Measurements from ENCODE around the gene SF3B5. TPM values are rescaled to one million over a fixed set of nuclear protein-coding genes. Genes with fewer than 3 reads are reported as not detected.

SF3B5 gene
- total and polyA plus RNA-seq, 4 donors = 36.9 to 140 (median 125) TPM

DNA sequence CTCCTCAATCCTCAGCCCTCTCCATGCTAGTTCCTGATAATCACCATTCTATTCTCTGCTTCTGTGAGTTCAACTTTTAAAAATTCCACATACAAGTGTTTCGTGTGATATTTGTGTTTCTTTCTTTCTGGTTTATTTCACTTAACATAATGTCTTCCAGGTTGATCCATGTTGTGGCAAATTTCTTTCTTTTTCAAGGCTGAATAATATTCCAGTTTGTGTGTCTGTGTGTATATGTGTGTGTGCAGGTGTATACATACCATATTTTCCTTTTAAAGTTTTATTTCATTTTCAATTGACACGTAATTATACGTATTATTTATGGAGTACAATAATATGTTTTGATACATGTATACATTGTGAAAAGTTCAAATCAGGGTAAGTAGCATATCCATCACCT, 19.8 kb upstream of the SF3B5 start:
- no peaks in the 10 kb centered on the region for H3K36me3 ChIP-seq (ENCODE audit: control insufficient read depth, insufficient read depth, low read length)
- H3K27ac ChIP-seq (ENCODE audit: low read depth, low read length) = no peak overlapping the region
- H3K9me3 ChIP-seq (ENCODE audit: control insufficient read depth, insufficient read depth, low read length) = no peaks in the 10 kb centered on the region
- WGBS (ENCODE audit: insufficient coverage) = no CpG with 5 or more reads among the region's 3 CpGs
- no peaks in the 10 kb centered on the region for H3K4me1 ChIP-seq (ENCODE audit: control insufficient read depth, insufficient read depth, low read length)
- H3K27me3 ChIP-seq (ENCODE audit: control insufficient read depth, insufficient read depth, low read length) = no peaks in the 10 kb centered on the region
- no peak overlapping the region for H3K4me3 ChIP-seq (ENCODE audit: low read depth, low read length)
- no peak for DNase-seq (ENCODE audit: low read depth in 4 of 6, low spot score in 6 of 6)

- no peak overlapping the region for H3K4me3 ChIP-seq (ENCODE audit: low read depth, low read length)
These were observed 18.0 kb upstream of the SF3B5 start for GRCh38 chr6:144113366-144113765.

DNA sequence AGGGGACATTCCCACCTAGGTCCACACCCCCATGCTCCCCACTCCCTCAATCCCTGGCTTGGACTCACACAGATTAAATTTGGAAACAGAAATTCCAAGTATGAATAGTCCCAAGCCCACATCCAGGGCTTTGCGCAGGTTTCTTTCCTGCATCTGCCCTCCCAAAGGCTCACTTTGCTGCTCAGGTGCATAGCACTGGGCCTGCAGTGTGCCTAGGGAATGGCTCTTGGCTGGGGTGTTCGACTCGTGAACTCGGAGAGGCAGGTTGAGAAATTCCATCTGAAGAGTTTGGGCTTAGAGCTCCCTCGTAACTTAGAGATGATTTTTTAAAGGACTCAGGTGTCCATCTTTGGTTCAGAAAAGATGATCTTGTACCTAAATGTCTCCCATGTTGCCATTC, 14.8 kb upstream of the SF3B5 start:
- H3K27me3 ChIP-seq (ENCODE audit: control insufficient read depth, insufficient read depth, low read length) = no peaks in the 10 kb centered on the region
- DNase-seq (ENCODE audit: low read depth in 4 of 6, low spot score in 6 of 6) = no peak
- H3K27ac ChIP-seq (ENCODE audit: low read depth, low read length) = no peak overlapping the region
- no peaks in the 10 kb centered on the region for H3K4me1 ChIP-seq (ENCODE audit: control insufficient read depth, insufficient read depth, low read length)
- no peaks in the 10 kb centered on the region for H3K36me3 ChIP-seq (ENCODE audit: control insufficient read depth, insufficient read depth, low read length)
- no peak overlapping the region for H3K4me3 ChIP-seq (ENCODE audit: low read depth, low read length)
- no peaks in the 10 kb centered on the region for H3K9me3 ChIP-seq (ENCODE audit: control insufficient read depth, insufficient read depth, low read length)
- 94% methylated on average over 5 of the region's 5 CpGs for WGBS (ENCODE audit: insufficient coverage)

More at GRCh38 chr6:144113366-144113765, 18.0 kb upstream of the SF3B5 start:
- H3K27me3 ChIP-seq (ENCODE audit: control insufficient read depth, insufficient read depth, low read length) = no peaks in the 10 kb centered on the region
- no peak overlapping the region for H3K27ac ChIP-seq (ENCODE audit: low read depth, low read length)
- no peak for DNase-seq (ENCODE audit: low read depth in 4 of 6, low spot score in 6 of 6)
- H3K9me3 ChIP-seq (ENCODE audit: control insufficient read depth, insufficient read depth, low read length) = no peaks in the 10 kb centered on the region
- no peaks in the 10 kb centered on the region for H3K4me1 ChIP-seq (ENCODE audit: control insufficient read depth, insufficient read depth, low read length)
- 93% methylated on average over 2 of the region's 6 CpGs for WGBS (ENCODE audit: insufficient coverage)
- H3K36me3 ChIP-seq (ENCODE audit: control insufficient read depth, insufficient read depth, low read length) = no peaks in the 10 kb centered on the region

GRCh38 chr6:144106206-144106605, 10.8 kb upstream of the SF3B5 start:
- Histone ChIP-seq H3K4me3 (ENCODE audit: low read depth, low read length) (no peak overlapping the region), H3K9me3 (ENCODE audit: control insufficient read depth, insufficient read depth, low read length) (no peaks in the 10 kb centered on the region), H3K36me3 (ENCODE audit: control insufficient read depth, insufficient read depth, low read length) (no peaks in the 10 kb centered on the region), H3K27me3 (ENCODE audit: control insufficient read depth, insufficient read depth, low read length) (no peaks in the 10 kb centered on the region), H3K4me1 (ENCODE audit: control insufficient read depth, insufficient read depth, low read length) (no peaks in the 10 kb centered on the region), H3K27ac (ENCODE audit: low read depth, low read length) (no peak overlapping the region)
- DNase-seq (ENCODE audit: low read depth in 4 of 6, low spot score in 6 of 6) = no peak
- 63% methylated on average over 1 of the region's 1 CpG for WGBS (ENCODE audit: insufficient coverage)

GRCh38 chr6:144104898-144105487, 9.6 kb upstream of the SF3B5 start:
- H3K27me3 ChIP-seq (ENCODE audit: control insufficient read depth, insufficient read depth, low read length) = no peaks in the 10 kb centered on the region
- peak; percentile 49 to 94 (median 62) for DNase-seq (ENCODE audit: low read depth in 4 of 6, low spot score in 6 of 6)

DNA sequence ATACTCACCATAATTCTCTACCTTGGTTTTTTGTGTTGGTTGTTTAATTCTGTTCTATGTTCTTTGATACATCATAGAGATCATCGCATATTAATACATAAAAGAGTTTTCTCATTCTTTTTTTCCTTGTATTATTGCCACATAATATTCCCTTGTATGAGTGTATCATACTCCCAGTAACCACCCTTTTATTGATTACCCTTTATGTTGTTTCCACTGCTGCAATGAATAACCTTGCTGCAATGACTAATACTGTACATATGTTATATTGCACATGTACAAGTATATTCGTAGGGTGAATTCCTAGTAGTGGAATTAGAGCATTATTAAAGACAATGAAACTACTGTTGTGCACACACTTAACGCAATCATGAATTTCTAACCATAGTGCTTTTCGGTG, 9.1 kb upstream of the SF3B5 start:
- Histone ChIP-seq H3K27ac (ENCODE audit: low read depth, low read length) (no peak overlapping the region), H3K9me3 (ENCODE audit: control insufficient read depth, insufficient read depth, low read length) (no peaks in the 10 kb centered on the region), H3K4me1 (ENCODE audit: control insufficient read depth, insufficient read depth, low read length) (no peaks in the 10 kb centered on the region), H3K4me3 (ENCODE audit: low read depth, low read length) (no peak overlapping the region), H3K36me3 (ENCODE audit: control insufficient read depth, insufficient read depth, low read length) (no peaks in the 10 kb centered on the region), H3K27me3 (ENCODE audit: control insufficient read depth, insufficient read depth, low read length) (no peaks in the 10 kb centered on the region)
- DNase-seq (ENCODE audit: low read depth in 4 of 6, low spot score in 6 of 6) = no peak
- WGBS (ENCODE audit: insufficient coverage) = no CpG with 5 or more reads among the region's 4 CpGs

More at GRCh38 chr6:144104898-144105487, 9.6 kb upstream of the SF3B5 start:
- 0% methylated on average over 1 of the region's 2 CpGs for whole genome bisulfite sequencing (ENCODE audit: insufficient coverage)
- Histone ChIP-seq H3K4me3 (ENCODE audit: low read depth, low read length) (no peak overlapping the region), H3K27ac (ENCODE audit: low read depth, low read length) (no peak overlapping the region), H3K4me1 (ENCODE audit: control insufficient read depth, insufficient read depth, low read length) (no peaks in the 10 kb centered on the region), H3K36me3 (ENCODE audit: control insufficient read depth, insufficient read depth, low read length) (no peaks in the 10 kb centered on the region), H3K9me3 (ENCODE audit: control insufficient read depth, insufficient read depth, low read length) (no peaks in the 10 kb centered on the region)

GRCh38 chr6:144103026-144103563, 7.7 kb upstream of the SF3B5 start:
- H3K36me3 ChIP-seq (ENCODE audit: control insufficient read depth, insufficient read depth, low read length) = no peaks in the 10 kb centered on the region
- H3K27me3 ChIP-seq (ENCODE audit: control insufficient read depth, insufficient read depth, low read length) = no peaks in the 10 kb centered on the region
- H3K4me1 ChIP-seq (ENCODE audit: control insufficient read depth, insufficient read depth, low read length) = no peaks in the 10 kb centered on the region
- no CpG with 5 or more reads among the region's 4 CpGs for WGBS (ENCODE audit: insufficient coverage)
- no peak for DNase-seq (ENCODE audit: low read depth in 4 of 6, low spot score in 6 of 6)
- H3K4me3 ChIP-seq (ENCODE audit: low read depth, low read length) = no peak overlapping the region
- H3K27ac ChIP-seq (ENCODE audit: low read depth, low read length) = no peak overlapping the region
- no peaks in the 10 kb centered on the region for H3K9me3 ChIP-seq (ENCODE audit: control insufficient read depth, insufficient read depth, low read length)

DNA sequence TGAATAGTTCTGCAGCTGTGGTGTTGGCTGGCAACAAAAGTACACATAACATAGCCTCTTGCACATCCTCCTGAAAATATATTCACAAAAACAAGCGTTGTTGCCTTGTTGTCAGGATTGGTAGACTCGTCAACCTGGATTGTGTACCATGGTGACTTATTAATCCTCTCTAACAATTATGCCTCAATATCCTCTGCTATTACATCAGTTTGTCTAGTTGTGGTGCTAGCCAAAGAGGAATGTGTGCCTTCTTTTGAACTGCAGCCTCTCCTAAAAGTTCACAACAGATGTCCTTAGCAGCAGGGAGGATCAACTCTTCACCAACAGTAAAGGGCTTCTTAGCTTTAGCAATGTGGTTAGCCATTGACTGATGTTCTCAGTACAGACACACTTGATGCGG, 3.6 kb upstream of the SF3B5 start:
- Histone ChIP-seq H3K4me1 (ENCODE audit: control insufficient read depth, insufficient read depth, low read length) (peaks cover 12% of the 10 kb centered on the region), H3K9me3 (ENCODE audit: control insufficient read depth, insufficient read depth, low read length) (no peaks in the 10 kb centered on the region), H3K27ac (ENCODE audit: low read depth, low read length) (no peak overlapping the region), H3K4me3 (ENCODE audit: low read depth, low read length) (no peak overlapping the region), H3K36me3 (ENCODE audit: control insufficient read depth, insufficient read depth, low read length) (no peaks in the 10 kb centered on the region), H3K27me3 (ENCODE audit: control insufficient read depth, insufficient read depth, low read length) (no peaks in the 10 kb centered on the region)
- no peak for DNase-seq (ENCODE audit: low read depth in 4 of 6, low spot score in 6 of 6)
- WGBS (ENCODE audit: insufficient coverage) = 83% methylated on average over 1 of the region's 3 CpGs

DNA sequence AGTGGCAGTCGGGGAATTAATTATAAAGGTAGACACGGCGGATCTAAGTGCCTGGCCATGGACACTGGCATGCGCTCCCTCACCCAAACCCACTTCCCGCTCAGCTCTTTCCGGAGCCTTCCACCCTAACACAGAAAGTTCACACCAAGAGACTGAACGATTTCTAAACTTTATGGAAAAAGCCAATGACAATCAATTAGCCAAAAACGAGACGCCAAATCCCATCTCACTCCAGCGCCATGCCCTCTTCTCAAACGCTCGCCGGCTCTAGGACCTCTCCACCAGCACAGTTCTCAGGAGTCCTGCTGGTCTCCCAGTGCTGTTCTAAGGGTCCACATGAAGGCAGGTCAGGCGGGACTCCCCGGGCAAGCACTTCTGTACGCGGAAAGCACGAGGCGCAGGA, 641 bp downstream of the SF3B5 start:
- Histone ChIP-seq H3K27ac (ENCODE audit: low read depth, low read length) (peak overlapping the region; percentile 86), H3K36me3 (ENCODE audit: control insufficient read depth, insufficient read depth, low read length) (no peaks in the 10 kb centered on the region), H3K9me3 (ENCODE audit: control insufficient read depth, insufficient read depth, low read length) (no peaks in the 10 kb centered on the region), H3K4me3 (ENCODE audit: low read depth, low read length) (peak overlapping the region; percentile 100), H3K4me1 (ENCODE audit: control insufficient read depth, insufficient read depth, low read length) (peaks cover 17% of the 10 kb centered on the region), H3K27me3 (ENCODE audit: control insufficient read depth, insufficient read depth, low read length) (no peaks in the 10 kb centered on the region)
- DNase-seq (ENCODE audit: low read depth in 4 of 6, low spot score in 6 of 6) = no peak
- WGBS (ENCODE audit: insufficient coverage) = under 1% methylated on average over 18 of the region's 19 CpGs

DNA sequence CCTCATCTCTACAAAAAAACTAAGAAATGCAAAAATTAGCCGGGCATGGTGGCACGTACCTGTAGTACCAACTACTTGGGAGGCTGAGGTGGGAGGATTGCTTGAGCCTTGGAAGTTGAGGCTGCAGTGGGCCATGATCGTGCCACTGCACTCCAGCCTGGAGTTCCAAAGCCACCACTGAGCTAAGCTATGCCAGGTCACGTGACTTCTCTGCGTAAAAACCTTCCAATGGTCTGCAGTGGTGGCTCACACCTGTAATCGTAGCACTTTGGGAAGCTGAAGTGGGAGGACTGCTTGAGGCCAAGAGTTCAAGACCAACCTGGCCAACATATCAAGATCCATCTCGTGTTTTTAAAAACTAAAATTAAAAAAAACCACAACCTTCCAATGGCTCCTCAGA, 1.7 kb downstream of the SF3B5 start:
- no peak overlapping the region for H3K4me3 ChIP-seq (ENCODE audit: low read depth, low read length)
- WGBS (ENCODE audit: insufficient coverage) = 96% methylated on average over 6 of the region's 7 CpGs

More for the DNA sequence above, 1.7 kb downstream of the SF3B5 start:
- Histone ChIP-seq H3K27me3 (ENCODE audit: control insufficient read depth, insufficient read depth, low read length) (no peaks in the 10 kb centered on the region), H3K36me3 (ENCODE audit: control insufficient read depth, insufficient read depth, low read length) (no peaks in the 10 kb centered on the region), H3K27ac (ENCODE audit: low read depth, low read length) (no peak overlapping the region), H3K9me3 (ENCODE audit: control insufficient read depth, insufficient read depth, low read length) (no peaks in the 10 kb centered on the region), H3K4me1 (ENCODE audit: control insufficient read depth, insufficient read depth, low read length) (peaks cover 17% of the 10 kb centered on the region)
- DNase-seq (ENCODE audit: low read depth in 4 of 6, low spot score in 6 of 6) = no peak
